GM12872 (cell line): Measurements from ENCODE around the gene SYT11.

Experiments
- CTCF ChIP-seq: IDR thresholded peaks from 3 replicates; pipeline ENCODE4 v1.5.1; 2011; ENCODE audit warnings: low read depth, mild to moderate bottlenecking, low read length, moderate library complexity; ENCODE audit not compliant: insufficient read depth

Gene SYT11

GRCh38 chr1:155871390-155871789, 12.0 kb downstream of the SYT11 start:
- no peak for TF ChIP-seq CTCF

- no peak for TF ChIP-seq CTCF
These were observed 13.2 kb downstream of the SYT11 start for GRCh38 chr1:155872527-155872926.

- TF ChIP-seq CTCF, result no peak
These were observed 14.5 kb downstream of the SYT11 start for GRCh38 chr1:155873860-155874259.

- TF ChIP-seq CTCF, result no peak
These were observed 18.6 kb downstream of the SYT11 start for GRCh38 chr1:155877945-155878344.

GRCh38 chr1:155880251-155880650, 20.9 kb downstream of the SYT11 start:
- no peak for TF ChIP-seq CTCF

GRCh38 chr1:155880950-155881349, 21.6 kb downstream of the SYT11 start:
- no peak for TF ChIP-seq CTCF

GRCh38 chr1:155882235-155882634, 22.9 kb downstream of the SYT11 start:
- TF ChIP-seq CTCF, result no peak

GRCh38 chr1:155882766-155883165, 23.4 kb downstream of the SYT11 start:
- TF ChIP-seq CTCF, result no peak
